Uterus (tissue), 2 donors: Measurements from ENCODE around the gene ZHX3.

Experiments used
- POLR2A ChIP-seq, 2 donors: fragments of 450-650 bp; IDR thresholded peaks; one replicate each; pipeline ENCODE4 v1.6.1; 2016; ENCODE audit warnings: antibody characterized with exemption in 2 of 2, mild to moderate bottlenecking in 1 of 2, moderate library complexity in 1 of 2
- TF ChIP-seq, protein P1 (sequence below), 4 experiments: fragments of 200-600 bp in 2 of 4; fragments of 450-650 bp in 2 of 4; sonication (generic) in 2 of 4; IDR thresholded peaks; one replicate each; pipeline ENCODE4 v1.5.1; 2016 to 2019; ENCODE audit warnings: antibody characterized with exemption in 4 of 4, mild to moderate bottlenecking in 2 of 4, moderate library complexity in 1 of 4

GRCh38 chr20:41152108-41152757 is 165.3 kb downstream of the ZHX3 start:
- TF ChIP-seq, protein P1, sequence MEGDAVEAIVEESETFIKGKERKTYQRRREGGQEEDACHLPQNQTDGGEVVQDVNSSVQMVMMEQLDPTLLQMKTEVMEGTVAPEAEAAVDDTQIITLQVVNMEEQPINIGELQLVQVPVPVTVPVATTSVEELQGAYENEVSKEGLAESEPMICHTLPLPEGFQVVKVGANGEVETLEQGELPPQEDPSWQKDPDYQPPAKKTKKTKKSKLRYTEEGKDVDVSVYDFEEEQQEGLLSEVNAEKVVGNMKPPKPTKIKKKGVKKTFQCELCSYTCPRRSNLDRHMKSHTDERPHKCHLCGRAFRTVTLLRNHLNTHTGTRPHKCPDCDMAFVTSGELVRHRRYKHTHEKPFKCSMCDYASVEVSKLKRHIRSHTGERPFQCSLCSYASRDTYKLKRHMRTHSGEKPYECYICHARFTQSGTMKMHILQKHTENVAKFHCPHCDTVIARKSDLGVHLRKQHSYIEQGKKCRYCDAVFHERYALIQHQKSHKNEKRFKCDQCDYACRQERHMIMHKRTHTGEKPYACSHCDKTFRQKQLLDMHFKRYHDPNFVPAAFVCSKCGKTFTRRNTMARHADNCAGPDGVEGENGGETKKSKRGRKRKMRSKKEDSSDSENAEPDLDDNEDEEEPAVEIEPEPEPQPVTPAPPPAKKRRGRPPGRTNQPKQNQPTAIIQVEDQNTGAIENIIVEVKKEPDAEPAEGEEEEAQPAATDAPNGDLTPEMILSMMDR (IDR thresholded peaks at IDR 0.05), result no peak
- no peak for TF ChIP-seq POLR2A (IDR thresholded peaks at IDR 0.05)
